GM11168 (cell line): ENCODE data around the gene PRKG1.

Experiments
- in situ Hi-C: fragments of 300-500 bp; cut with MboI; formaldehyde crosslinking; loops from one replicate; pipeline ENCODE4 v1.12.0; 2022; ENCODE audit warnings: low sequenced_read_pairs; ENCODE audit not compliant: unreplicated experiment

Gene PRKG1

DNA sequence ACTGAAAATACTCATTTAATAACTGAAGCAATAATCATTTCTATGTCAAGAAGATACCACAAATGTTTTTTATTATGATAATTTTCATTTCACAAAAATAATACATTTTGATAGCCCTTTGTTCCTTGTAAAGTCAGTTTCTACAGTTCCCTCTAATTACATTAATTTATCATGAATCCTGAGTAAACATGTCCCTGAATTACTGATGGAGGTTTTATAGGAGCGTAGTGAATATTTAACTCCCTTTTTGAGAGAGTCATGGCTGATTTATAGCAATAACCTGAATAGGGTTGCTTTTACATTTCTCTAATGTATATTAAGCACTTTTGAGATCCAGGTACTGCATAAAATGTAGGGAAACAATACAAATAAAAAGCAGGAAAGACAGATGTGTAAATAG lies 1023.8 kb downstream of the PRKG1 start:
- in situ Hi-C loops, result no loop called here

DNA sequence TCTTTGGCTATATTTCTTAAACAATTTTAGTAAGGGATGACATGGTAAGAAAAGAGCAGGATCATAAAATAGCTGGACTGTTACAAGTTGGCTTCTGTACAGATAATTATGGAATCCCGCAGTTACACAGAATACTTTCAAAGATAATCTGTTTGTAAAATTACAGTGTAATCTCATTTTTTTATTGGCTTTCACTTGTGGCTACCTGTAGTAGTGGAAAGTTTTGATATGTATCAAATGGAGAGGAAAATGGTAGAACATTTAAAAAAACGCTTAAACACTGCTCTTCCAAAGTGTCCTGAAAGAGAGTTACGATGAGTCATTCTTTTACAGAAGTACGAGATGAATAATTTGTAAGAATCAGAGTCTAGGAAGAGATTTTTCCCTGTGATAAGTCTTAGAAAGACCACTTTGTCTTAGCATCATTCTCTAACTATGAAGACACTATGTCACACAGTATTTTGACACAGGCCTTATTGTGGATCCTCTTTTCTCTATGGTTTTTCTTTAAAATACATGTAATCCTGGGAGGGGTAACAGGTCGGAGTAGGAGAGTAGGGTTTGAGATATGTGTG lies 1024.8 kb downstream of the PRKG1 start:
- in situ Hi-C loops, result no loop called here

- in situ Hi-C loops, result no loop called here
These were observed 1025.8 kb downstream of the PRKG1 start for GRCh38 chr10:52100011-52100547.

DNA sequence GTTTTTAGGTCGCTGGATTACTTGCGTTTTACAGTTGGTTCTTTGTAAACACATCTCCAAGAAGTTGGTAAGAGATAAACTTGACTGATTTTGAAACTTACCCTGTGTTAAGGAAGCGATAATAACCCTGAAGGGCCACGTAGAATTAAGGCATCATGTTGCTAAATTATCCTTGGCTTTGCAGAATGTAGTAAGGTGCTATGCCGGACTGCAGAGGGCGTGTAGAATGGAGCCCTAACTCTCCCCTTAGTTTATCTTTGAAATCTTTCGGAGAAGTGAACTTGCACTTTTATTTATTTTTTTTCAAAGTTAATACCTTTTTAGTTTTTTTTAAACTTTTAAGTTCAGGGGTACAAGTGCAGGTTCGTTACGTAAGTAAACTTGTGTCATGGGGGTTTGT lies 1031.0 kb downstream of the PRKG1 start:
- in situ Hi-C loops, result no loop called here

GRCh38 chr10:52106011-52106410 lies 1031.7 kb downstream of the PRKG1 start:
- in situ Hi-C loops, result no loop called here

GRCh38 chr10:52106899-52107298 lies 1032.6 kb downstream of the PRKG1 start:
- in situ Hi-C loops, result no loop called here

- in situ Hi-C loops, result no loop called here
These were observed 1033.9 kb downstream of the PRKG1 start for GRCh38 chr10:52108236-52108635.

DNA sequence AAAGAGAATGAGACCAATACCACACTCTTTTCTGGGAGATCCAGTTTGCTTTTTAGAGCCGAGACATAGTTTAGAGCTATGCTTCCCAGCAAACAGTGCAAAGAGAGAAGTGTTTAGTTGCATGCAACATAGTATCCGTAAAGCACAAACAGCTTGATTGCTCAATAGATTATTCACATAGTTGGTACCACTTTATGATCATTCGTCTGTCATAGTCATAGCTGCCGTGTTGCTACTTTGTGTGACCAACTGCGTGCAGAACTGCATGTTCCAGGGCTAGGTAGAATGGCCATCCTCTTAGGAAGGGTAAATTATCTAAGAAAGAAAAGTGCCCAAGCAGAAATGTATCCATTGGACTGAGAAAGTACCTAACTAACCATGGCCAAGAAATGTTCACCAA lies 1036.3 kb downstream of the PRKG1 start:
- in situ Hi-C loops, result no loop called here

- in situ Hi-C loops, result no loop called here
These were observed 1037.0 kb downstream of the PRKG1 start for GRCh38 chr10:52111101-52111891.

- in situ Hi-C loops, result no loop called here
These were observed 1041.5 kb downstream of the PRKG1 start for GRCh38 chr10:52115823-52116222.

DNA sequence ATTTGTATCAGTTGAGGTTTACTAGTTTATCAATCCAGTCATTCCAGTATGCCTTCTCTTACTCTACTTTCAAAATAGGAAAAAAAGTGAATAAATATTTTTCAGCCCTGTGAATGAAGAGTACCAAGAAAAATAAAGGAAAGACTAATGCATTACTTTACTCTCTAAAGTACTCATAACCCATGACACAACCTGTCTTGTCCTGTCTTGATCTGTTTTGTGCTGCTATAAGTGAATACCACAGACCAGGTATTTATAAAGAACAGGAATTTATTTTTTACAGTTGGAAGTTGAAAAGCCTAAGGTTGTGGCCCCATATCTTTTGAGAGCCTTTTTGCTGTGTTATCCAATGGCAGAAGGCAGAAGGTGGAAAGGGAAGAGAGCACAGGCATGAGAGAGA lies 1045.2 kb downstream of the PRKG1 start:
- in situ Hi-C loops, result no loop called here

- in situ Hi-C loops, result no loop called here
These were observed 1047.4 kb downstream of the PRKG1 start for GRCh38 chr10:52121688-52122087.

DNA sequence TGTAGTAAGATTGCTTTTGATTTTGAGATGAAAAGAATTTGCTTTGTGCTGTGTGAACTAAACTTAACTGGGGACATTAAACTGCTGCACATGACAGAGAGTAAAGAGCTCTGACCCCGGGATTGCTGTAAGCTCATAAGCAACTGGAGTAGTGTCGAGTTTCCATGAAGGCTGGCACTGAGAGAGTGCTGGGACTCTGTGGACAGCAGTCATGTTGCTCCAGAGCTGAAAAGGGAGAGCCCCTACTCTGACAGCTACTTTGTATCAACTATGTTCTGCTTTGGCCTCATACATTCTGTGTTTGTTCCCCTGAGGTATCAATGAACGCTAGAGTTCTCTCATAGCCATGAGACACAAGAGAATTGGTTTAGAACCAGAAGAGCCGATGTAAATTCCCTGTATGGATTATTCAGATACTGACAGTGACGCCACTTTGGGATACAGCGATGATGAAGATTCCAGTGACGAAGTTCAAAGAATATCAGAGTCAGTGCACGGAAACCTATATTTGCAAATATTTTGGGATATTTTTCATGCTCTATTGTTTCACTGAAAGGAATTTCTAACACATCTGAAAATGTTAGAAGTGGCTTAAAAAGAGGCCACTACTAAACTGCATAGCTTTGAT lies 1053.9 kb downstream of the PRKG1 start:
- in situ Hi-C loops, result no loop called here

DNA sequence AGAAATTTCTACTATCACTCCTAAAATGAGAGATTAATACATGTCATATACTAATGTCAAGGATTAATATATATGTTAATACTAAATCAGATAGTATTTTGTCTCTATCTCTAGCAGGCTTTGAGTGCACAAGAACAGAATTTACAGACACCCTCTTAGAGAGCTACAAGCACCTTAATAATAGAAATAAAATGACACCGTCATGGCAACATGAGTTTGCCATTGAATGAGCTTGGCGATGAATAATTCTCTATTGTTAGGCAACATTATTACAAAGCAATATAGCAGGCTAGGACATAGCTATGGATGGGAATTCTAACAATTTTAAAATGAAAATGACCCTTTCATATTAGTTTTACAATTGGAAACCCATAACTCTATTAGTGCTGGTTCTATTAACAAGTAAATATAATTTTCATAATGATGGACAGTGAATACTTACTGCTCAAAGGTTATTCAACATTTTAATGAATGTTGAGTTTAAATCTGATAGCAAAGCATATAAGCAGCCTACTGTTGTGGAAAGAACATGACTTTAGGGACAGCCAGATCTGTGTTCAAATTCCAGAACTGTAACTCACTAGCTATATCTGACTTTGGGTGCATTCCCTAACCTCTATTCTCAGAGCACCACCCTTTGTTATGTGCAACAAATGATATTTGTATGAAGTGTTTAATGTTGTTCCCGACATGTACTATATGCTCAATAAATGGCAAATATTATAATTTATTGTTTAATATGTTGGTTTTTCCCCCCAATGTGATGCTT lies 1055.3 kb downstream of the PRKG1 start:
- in situ Hi-C loops, result no loop called here

GRCh38 chr10:52135101-52135500 lies 1060.8 kb downstream of the PRKG1 start:
- in situ Hi-C loops, result no loop called here

- in situ Hi-C loops, result no loop called here
These were observed 1062.6 kb downstream of the PRKG1 start for GRCh38 chr10:52136921-52137320.

- in situ Hi-C loops, result no loop called here
These were observed 1069.1 kb downstream of the PRKG1 start for GRCh38 chr10:52143338-52143737.

GRCh38 chr10:52145636-52146035 lies 1071.3 kb downstream of the PRKG1 start:
- in situ Hi-C loops, result no loop called here

DNA sequence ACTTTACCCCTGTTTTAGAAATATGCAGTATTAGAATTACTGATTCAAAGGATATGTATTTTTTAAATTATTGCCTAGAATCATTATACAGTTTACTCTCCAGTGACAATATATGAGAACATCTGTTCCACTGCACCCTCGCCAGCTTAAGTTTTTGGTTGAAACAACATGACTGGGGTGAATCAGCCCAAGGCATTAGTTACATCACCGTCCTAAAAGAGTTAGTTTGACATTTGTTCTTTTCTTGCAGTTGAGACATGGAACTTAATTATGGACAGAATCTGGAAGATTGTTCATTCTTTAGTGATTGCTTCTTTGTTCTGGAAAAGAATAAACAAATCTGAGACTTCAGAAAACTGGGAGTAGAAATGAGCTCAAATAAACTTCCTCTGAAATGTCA lies 1072.5 kb downstream of the PRKG1 start:
- in situ Hi-C loops, result no loop called here

DNA sequence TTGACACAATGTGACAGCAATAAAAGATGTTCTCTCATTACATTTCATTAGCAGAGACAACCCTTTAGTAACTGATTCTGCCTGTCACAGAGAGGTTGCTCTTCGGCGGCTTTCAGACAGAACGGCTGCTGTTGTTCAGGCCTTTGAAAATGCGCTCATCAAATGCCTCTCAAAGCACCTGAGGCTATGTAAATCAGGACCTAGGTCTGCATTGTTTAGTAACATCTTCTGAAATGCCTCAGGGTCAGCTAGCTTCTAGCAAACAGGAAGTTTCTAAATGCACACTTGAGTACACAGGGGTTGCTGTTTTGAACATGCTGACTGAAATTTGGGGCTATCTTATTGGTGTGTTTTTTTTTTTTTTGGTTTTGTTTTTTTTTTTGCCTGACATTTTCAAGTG lies 1096.5 kb downstream of the PRKG1 start:
- in situ Hi-C loops, result no loop called here

DNA sequence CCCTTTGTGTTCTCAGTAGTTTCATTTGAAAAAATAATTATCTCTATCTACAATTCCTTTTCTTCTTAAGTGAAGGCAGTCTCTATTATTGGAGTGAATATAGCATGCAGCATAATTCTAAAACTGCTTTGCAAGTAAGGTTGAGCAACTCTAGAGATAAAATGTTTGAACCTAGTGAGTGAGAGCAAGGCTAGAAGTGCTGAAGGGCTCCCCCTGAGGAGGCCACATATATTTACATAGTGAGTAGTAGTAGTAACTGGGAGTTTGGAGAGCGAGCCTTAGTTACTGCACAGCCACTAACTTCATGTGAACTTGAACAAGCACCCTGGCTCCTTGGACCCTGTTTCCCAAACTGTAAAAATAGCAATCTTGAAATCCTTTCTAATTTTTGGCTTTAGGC lies 1098.3 kb downstream of the PRKG1 start:
- in situ Hi-C loops, result no loop called here
